ENCODE results near the gene EFNA3.
"Not testable (repeated sequence)": the region's sequence is repeated elsewhere in the genome, so short reads cannot be mapped to it uniquely, and the experiment has no call there.

EFNA3 gene

DNA sequence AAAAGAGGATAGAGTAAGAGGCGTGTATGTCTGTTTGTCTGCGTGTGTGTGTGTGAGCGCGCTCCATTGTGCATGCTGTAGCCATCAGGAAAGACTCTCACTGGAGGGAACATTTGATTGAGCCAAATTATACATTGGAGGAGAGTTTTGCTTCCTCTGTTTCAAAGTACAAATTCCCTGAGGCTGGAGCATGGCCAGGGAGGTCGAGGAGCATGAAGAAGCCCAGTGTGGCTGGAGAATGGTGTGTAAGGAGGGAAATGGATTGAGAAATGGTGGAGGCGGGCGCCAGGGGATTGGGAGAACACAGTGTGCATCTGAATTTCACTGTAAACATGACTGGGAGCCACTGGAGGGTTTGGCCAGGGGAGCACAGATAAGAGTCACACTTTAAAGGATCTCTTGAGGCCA, 27.0 kb downstream of the EFNA3 start:
- DNase-seq (ENCODE audit: low read depth, low spot score), result no peak
- no peak overlapping the region for H3K27ac ChIP-seq

DNA sequence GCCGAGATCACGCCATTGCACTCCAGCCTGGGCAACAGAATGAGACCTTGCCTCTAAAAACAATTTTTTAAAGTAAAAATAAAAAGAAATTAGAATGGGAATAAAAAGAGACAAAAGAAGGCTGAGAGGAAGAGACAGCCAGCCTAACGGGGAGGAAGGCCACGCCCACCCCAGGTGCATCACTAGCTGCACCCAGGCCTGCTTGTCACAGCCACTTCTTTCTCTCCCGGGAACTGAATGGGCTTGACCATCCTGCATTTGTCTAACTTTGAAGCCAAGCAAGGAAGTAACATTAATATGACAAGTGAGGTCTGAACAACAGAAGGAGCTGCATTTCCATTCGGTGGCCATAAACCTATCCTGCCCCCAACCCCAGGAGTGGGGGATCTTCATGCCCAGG, 28.2 kb downstream of the EFNA3 start:
- DNase-seq (ENCODE audit: low read depth, low spot score), result no peak
- H3K27ac ChIP-seq, result no peak overlapping the region

DNA sequence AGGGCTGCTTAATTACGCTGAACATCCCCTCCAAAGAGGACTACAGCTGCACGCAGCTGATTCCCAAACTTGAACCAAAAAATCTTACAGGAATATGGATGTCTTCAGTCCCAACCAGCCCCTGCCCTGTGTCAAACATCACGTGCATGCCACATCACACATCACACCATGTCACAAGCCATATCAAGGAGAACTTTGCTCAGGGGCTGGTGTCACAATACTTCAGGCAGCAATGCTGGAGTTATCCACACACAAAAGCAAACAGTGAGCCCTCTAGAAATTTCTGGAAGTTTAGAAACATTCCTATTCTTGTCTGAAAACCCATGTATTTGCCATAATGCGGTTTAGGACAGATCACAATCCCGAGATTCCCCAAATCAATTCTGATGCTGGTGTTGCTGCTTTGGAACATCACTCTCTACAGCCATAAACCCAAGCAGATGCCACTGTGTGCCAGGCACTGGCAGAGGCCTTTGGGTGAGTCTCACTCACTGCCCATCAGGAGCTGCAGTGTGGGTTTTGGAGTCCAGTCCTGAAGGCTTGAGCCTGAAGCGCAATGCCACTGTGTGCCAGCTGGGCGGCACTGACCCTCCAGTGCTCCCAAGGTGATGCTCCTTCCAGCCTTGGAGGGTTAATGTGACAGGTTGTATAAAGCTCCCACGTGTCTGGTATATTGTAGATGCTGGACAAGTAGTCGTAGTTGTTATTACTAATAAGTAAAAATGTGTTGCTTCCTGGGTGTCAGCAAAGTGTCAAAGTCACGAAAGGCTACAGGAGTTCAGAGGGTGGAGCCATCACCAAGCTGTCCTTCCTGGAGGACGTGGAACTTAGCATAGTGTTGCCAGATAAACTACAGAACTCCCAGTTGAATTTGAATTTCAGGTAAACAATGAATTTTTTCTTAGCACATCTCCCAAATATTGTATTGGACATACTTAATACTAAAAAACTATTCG, 28.9 kb downstream of the EFNA3 start:
- H3K27ac ChIP-seq, result no peak overlapping the region

DNA sequence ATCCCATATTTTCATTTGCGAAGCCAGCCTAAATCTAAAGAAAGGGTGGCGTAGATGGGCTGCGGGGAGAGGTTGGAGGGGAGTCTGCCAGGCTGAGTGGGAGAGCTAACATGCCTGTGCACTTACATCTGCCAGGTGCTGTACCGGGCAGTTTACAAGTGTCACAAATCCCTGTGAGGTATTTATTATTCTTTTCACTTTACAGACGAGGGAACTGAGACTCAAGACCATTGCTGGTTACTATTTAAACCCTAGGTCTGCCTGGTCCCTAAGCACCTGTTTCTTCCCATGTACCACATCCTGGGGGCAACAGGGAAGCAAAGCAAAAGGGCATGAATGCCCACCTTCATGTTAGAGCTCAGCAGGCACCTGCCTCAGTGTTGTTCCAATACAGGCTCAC, 29.7 kb downstream of the EFNA3 start:
- H3K27ac ChIP-seq, result no peak overlapping the region
- DNase-seq (ENCODE audit: low read depth, low spot score), result no peak

More for the DNA sequence above, 28.9 kb downstream of the EFNA3 start:
- no peak for DNase-seq (ENCODE audit: low read depth, low spot score)

DNA sequence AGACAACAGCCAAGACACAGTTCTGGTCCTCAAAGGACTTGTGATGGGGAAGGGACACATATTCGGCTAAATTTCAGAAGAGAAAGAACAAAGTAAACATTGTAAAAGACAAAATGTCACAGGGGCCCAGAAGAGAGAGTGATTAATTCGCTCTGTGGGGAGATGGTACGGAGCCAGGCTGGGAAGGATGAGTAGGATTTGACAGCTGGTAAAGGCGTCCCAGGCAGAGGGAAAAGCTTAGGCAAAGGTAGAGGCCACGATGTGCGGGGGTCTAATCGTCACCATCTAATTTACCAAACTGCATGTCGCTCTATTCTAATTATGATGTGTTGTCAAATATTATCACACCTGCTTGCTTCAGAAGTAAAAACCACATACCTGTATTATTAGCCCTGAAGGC, 31.7 kb downstream of the EFNA3 start:
- no peak overlapping the region for H3K27ac ChIP-seq
- DNase-seq (ENCODE audit: low read depth, low spot score), result no peak

DNA sequence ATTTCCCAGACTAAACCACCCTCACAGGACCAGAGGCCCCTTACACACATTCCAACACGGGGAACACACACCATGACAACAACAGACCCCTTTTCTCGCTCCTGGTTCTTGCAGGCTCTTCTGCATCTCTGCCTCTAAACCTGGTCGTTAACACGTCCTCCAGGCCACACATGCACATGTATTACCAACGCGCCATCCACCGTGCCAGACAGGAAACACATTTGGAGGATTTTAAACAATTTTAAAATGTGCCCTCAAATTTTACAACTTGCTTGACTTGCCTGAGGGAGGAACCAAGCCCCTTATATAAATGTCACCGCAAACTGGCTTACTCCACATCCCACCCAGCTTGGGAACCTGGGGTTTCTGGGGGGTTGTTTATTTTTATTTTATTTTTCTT, 32.2 kb downstream of the EFNA3 start:
- no peak for DNase-seq (ENCODE audit: low read depth, low spot score)
- H3K27ac ChIP-seq, result no peak overlapping the region

DNA sequence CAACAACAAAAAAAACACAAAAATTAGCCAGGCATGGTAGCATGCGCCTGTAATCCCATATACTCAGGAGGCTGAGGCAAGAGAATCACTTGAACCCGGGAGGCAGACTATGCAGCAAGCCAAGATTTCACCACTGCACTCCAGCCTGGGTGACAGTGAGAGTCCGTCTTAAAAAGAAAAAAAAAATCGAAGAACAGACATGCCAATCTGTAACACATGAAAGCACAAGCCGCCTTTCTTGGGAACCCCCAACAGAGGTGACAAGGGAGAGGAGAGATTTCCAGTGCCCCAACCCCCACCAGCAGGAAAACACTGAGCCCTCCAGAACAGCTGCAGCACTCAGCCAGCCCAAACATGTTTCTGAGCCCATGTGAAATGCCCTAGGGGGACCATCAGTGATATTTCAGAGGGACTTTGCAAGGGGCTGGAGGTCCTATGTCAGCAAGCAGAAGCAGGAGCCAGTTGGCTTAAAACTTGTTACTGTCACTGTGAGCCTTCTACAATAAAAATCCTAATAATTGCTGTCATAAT, 34.9 kb downstream of the EFNA3 start:
- DNase-seq (ENCODE audit: low read depth, low spot score), result no peak
- no peak overlapping the region for H3K27ac ChIP-seq

DNA sequence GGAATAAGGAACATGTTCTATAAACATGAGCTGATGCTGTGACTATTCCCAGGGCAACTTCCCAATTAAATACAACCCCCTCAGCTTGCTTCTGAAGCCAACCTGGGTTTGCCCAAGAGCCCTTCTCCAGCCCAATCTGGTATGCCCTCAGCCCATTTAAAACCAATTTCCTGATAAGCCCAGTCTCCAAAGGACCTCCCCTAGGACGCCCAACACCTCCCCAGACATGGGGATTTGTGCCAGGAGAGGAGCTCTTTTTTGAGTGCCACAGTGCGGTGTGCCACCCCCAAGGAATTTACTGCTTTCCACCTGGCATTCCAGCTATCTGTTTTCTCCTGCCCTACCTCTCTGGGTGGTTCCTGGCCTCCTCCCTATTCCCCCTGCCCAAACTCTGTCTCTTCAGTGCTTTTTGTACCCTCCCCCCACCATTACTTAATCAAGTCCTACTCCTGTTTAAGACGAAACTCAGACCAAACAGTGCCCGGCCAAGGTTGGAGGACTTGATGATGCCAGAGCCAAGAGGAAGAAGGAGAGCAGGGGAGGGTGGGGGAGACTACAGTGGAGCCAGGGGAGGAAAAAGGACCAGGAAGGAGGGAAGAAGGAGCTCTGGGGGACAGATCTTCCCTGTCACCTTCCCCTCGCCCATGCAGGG, 37.6 kb downstream of the EFNA3 start:
- no peak for DNase-seq (ENCODE audit: low read depth, low spot score)
- H3K27ac ChIP-seq, result no peak overlapping the region

DNA sequence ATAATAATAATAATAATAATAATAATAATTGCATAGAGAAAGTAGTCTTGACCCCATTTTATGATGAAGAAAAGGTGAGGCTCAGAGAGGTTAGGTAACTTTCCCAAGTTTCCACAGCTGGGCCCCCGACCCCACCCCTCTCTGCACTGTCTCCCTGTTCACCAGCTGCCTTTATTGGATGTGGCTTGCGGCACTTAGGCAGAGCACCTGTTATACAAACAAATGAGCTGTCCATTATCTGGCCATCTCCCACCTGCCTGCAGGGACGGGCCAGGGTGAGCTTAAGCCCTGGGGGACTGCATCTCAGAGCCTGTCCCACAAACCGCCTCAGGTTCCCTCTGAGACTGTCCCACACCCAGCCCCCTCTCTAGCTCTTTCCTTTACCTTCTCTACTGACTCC, 39.0 kb downstream of the EFNA3 start:
- DNase-seq (ENCODE audit: low read depth, low spot score), result no peak
- H3K27ac ChIP-seq, result no peak overlapping the region

DNA sequence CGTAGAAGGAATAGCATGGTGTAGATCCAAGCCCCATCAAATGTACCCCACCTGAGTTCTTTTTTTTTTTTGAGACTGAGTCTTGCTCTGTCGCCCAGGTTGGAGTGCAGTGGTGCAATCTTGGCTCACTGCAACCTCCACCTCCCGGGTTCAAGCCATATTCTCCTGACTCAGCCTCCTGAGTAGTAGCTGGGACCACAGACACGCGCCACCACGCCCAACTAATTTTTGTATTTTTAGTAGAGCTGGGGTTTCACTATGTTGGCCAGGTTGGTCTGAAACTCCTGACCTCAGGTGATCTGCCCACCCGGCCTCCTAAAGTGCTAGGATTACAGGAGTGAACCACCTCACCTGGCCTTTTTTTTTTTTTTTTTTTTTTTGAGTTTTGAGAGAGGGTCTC, 39.5 kb downstream of the EFNA3 start:
- DNase-seq (ENCODE audit: low read depth, low spot score); H3K27ac ChIP-seq: not testable (repeated sequence)

DNA sequence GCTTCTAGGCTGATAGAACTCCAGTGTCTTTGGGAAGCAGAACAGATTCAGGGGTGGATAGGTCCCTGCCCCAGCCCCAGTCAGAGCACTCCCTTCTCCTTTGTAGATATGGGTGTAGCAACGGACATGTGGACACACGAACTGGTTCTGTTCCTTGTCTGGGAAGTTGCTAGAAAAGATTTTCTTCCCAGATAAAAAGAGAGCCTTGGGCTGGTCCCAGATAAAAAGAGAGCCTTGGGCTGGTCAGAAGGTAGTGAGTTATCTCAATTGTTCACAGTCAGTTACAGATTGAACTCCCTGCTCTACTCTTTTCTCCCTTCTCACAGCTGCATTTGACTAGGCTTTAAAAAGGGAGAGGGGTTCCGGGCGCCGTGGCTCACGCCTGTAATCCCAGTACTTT, 41.6 kb downstream of the EFNA3 start:
- no peak for DNase-seq (ENCODE audit: low read depth, low spot score)
- no peak overlapping the region for H3K27ac ChIP-seq

DNA sequence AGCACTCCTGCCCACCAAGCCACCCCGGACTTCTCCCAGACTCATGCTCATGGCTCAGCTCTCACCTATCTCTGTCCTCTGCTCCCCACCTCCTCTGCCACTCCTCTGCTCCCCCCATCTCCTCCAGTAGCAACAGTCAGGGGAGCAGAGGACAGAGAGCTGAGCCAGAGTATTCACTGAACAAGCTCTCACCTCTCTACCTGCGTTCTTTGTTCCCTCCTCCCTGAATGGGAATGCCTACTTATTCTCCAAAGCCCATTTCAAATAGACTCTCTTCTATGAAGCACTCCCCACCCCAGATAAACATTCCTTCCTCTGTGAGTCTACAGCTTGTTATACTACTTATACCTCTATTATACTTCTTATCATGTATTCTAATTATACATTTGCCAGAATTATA, 42.6 kb downstream of the EFNA3 start:
- H3K27ac ChIP-seq, result no peak overlapping the region
- DNase-seq (ENCODE audit: low read depth, low spot score), result no peak

DNA sequence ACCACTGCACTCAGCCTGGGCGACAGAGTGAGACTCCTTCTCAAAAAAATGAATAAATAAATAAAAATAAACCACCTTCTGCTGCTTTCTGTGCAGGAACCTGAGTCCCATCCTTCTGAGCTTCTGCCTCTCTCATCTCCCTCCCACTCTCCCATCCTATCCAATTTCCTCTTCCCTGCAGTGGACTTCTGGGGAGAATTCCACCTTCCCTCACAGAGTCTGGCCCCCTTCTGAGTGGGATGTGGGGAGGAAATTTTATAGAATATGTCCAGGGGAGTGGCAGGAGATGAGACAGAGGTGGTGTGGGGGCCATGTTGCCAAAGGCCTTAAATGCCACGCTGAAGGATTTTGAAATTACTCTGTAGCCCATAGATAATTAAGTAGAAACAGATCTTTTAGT, 43.7 kb downstream of the EFNA3 start:
- no peak overlapping the region for H3K27ac ChIP-seq
- DNase-seq (ENCODE audit: low read depth, low spot score), result no peak

DNA sequence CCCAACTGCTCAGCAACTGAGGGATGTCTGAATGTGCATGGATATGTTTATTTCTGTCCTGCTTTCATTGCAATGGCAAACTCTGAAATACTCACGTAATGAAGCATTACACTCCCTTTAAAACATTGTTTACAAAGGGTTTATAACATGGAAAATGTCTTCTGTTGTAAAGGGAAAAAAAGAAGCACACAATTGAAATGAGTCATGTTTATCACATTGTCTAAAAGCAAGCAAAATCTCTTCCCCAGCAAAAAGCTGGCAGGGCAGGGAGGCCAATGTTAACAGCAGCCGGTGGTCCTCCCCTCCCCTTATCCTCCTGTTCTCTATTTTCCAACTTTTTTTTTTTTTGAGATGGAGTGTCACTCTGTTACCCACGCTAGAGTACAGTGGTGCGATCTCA, 45.2 kb downstream of the EFNA3 start:
- H3K27ac ChIP-seq, result no peak overlapping the region

DNA sequence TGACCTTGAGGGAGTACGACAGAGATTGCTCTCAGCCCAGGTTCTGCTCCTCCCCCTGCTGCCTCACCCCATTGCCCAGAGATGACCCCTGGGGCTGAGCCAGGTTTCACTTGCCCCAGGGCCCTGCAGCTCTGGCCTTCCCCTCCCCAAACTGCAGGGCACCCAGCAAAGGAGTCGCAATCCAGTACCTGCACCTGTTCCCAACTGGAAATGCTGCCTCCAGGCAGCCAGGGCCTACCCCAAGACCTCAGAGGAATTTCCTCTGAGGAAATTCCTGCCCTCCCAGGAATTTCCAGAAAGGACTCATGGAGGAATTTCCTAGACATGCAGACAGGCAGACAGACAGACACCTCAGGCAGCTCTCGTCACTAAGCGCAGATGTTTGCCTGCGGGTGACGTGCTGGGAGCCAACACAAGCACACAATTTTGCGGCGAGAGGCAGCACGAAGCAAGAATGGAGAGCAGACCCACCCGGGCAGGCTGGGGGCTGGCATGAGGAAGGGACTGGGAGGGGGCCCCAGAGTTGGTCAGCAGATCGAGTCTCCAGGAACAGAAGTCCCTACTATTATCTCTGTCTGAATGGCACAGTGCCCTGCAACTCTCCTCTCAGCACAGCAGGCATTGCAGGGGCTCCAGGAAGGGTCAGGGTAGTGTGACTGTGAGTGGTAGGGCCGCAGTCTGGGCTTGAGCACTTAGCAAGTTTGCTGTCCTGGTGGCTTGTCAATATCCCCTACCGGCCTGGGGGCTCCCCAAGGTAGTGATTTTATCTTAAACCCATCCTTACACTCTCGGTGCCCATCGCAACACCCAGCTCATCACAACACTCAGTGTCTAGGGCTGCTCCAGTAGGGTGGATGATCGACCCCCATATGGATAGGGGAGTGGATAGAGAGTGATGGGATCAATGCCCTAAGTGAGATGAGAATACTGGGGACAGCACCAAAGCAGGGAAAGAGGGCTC, 46.1 kb downstream of the EFNA3 start:
- no peak for DNase-seq (ENCODE audit: low read depth, low spot score)
- peak overlapping the region; percentile 99 for H3K27ac ChIP-seq

More for the DNA sequence above, 45.2 kb downstream of the EFNA3 start:
- no peak for DNase-seq (ENCODE audit: low read depth, low spot score)

DNA sequence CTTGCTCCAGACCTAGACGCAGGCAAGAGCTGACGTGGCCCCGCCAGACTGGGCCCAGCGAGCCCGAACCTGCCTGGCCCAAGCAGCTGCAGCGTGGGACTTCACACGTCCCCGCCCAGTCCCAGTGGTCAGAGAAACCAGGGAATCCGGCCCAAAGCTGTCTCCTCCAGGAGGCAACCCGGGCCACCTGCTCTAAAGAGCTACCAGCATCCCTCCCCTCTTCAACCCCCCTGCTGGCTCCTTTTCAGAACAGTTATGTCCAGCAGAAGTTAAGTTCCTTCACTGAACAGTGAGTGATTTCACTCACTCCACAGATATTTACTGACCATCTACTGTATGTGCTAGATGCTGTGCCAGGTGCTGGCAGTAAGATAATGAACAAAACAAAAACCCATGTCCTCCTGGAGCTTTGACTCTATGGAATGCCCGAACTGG, 46.9 kb downstream of the EFNA3 start:
- H3K27ac ChIP-seq, result peak overlapping the region; percentile 99
- peak; percentile 60 for DNase-seq (ENCODE audit: low read depth, low spot score)

DNA sequence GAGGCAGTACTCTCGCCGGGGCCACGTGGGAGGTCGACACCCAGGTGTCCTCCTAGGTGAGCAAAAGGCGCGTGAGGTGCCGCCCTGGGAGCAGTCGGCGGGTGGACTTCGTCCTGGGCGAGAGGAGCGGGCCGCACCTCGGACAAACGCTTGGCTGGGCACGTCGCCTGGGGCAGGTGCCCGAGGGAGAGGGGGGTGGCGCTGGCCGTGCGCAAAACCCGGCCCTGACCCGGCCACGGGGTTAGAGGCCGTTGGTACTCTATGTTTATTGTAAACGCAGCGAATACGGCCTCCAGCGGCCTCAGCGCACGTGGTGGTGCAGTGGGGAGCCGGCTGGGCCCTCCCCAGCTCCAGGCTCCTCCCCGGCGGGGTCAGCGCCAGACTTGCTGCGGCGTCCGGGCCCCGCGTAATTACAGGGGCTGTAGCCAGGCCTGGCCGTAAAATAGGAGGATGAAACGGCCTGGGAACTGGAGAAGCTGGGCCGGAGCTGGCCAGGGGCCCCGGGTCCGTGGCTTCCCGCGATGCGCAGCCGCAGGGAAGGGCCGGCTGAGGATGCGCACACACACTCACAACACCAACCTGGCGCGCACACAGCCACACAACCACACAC, 47.4 kb downstream of the EFNA3 start:
- H3K27ac ChIP-seq, result peak overlapping the region; percentile 99
- DNase-seq (ENCODE audit: low read depth, low spot score), result no peak

DNA sequence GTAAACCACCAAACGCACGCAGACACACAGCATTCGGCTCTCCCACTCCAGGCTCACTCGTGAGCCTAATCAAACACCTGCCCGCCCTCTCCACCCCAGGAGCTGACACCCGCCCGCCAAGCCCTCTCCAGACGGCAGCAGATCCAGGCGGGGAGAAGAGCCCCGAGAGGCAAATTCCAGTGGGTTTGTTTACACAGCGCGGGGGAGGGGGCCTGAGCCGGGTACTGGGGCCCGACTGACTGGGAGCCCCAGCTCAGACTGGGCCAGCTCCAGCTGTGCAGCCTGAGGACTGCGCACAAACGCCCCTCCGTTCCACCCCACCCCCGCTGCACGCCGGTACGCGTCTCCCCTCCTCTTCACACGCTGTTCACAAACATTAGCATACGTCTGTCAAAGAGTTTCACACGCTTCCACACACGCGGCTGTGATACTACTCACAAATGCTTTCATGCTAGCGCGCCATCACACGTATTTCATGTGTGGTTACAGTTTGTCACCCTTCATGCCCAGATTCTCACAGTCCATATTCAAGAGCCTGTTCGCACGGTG, 48.0 kb downstream of the EFNA3 start:
- DNase-seq (ENCODE audit: low read depth, low spot score), result no peak
- H3K27ac ChIP-seq, result peak overlapping the region; percentile 99
